ENCODE results near the gene ARHGAP15.

GRCh38 chr2:143805666-143806065, 676.4 kb downstream of the ARHGAP15 start:
- TF ChIP-seq, protein P1, sequence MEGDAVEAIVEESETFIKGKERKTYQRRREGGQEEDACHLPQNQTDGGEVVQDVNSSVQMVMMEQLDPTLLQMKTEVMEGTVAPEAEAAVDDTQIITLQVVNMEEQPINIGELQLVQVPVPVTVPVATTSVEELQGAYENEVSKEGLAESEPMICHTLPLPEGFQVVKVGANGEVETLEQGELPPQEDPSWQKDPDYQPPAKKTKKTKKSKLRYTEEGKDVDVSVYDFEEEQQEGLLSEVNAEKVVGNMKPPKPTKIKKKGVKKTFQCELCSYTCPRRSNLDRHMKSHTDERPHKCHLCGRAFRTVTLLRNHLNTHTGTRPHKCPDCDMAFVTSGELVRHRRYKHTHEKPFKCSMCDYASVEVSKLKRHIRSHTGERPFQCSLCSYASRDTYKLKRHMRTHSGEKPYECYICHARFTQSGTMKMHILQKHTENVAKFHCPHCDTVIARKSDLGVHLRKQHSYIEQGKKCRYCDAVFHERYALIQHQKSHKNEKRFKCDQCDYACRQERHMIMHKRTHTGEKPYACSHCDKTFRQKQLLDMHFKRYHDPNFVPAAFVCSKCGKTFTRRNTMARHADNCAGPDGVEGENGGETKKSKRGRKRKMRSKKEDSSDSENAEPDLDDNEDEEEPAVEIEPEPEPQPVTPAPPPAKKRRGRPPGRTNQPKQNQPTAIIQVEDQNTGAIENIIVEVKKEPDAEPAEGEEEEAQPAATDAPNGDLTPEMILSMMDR (IDR thresholded peaks at IDR 0.05; ENCODE audit: insufficient read depth, low read length, poor library complexity, severe bottlenecking): no peak
- no peak for TF ChIP-seq EZH2phosphoT487 (conservative IDR thresholded peaks at IDR 0.05; ENCODE audit: low read length)

Measured in SU-DHL-6 (cell line).